HepG2 (cell line): ENCODE measurements around the gene LSM2. TPM values are rescaled to one million over a fixed set of nuclear protein-coding genes. Genes with fewer than 3 reads are reported as not detected.

Experiments
- BCL3 ChIP-seq: sonication (generic); formaldehyde crosslinking; IDR thresholded peaks from 2 replicates; pipeline ENCODE4 v1.5.1; 2020; ENCODE audit warnings: mild to moderate bottlenecking, missing genetic modification reagents, moderate library complexity
- CENPX ChIP-seq: sonication (generic); formaldehyde crosslinking; IDR thresholded peaks from 2 replicates; pipeline ENCODE4 v1.9.0; 2021; ENCODE audit warnings: mild to moderate bottlenecking, missing genetic modification reagents, moderate library complexity
- FOSL1 ChIP-seq: sonication (generic); formaldehyde crosslinking; IDR thresholded peaks from 2 replicates; pipeline ENCODE4 v1.9.0; 2021; ENCODE audit warnings: missing genetic modification reagents, borderline replicate concordance
- GABPA ChIP-seq, 2 experiments: IDR thresholded peaks; 2 replicates each; pipeline ENCODE4 v1.6.1; 2011 to 2016; ENCODE audit warnings: low read depth in 2 of 2, low read length in 1 of 2, missing biosample characterization in 1 of 2, missing genetic modification characterization in 1 of 2
- GATA4 ChIP-seq: sonication (generic); IDR thresholded peaks from 2 replicates; pipeline ENCODE4 v1.6.1; 2016; ENCODE audit warnings: antibody characterized with exemption, low read depth, borderline replicate concordance
- HOMEZ ChIP-seq: IDR thresholded peaks from 2 replicates; pipeline ENCODE4 v1.6.1; 2016; ENCODE audit warnings: low read depth
- KDM2A ChIP-seq: sonication (generic); formaldehyde crosslinking; IDR thresholded peaks from 2 replicates; pipeline ENCODE4 v1.4.0; 2020; ENCODE audit warnings: low read depth, missing genetic modification reagents, borderline replicate concordance
- MED1 ChIP-seq: sonication (generic); formaldehyde crosslinking; IDR thresholded peaks from 2 replicates; pipeline ENCODE4 v1.4.0; 2020; ENCODE audit warnings: missing genetic modification reagents
- NFKB2 ChIP-seq: sonication (generic); formaldehyde crosslinking; IDR thresholded peaks from 2 replicates; pipeline ENCODE4 v1.4.0; 2020; ENCODE audit warnings: missing genetic modification reagents, borderline replicate concordance
- PHB2 ChIP-seq: fragments of 450-650 bp; IDR thresholded peaks from 2 replicates; pipeline ENCODE4 v1.6.1; 2018; ENCODE audit not compliant: partially characterized antibody
- PRDM10 ChIP-seq: sonication (generic); formaldehyde crosslinking; IDR thresholded peaks from 2 replicates; pipeline ENCODE4 v1.4.0; 2020; ENCODE audit warnings: low read depth, missing genetic modification reagents
- RBFOX2 ChIP-seq: fragments of 200-400 bp; formaldehyde crosslinking; IDR thresholded peaks from 2 replicates; pipeline ENCODE4 v1.6.1; 2017; ENCODE audit warnings: low read depth, mild to moderate bottlenecking, low read length
- RNF2 ChIP-seq: fragments of 450-650 bp; conservative IDR thresholded peaks from 2 replicates; pipeline ENCODE4 v1.6.1; 2016; ENCODE audit warnings: low read depth
- RNF219 ChIP-seq: sonication (generic); formaldehyde crosslinking; IDR thresholded peaks from 2 replicates; pipeline ENCODE4 v1.5.0; 2020; ENCODE audit warnings: mild to moderate bottlenecking, missing genetic modification reagents
- SKI ChIP-seq: fragments of 450-650 bp; IDR thresholded peaks from one replicate; pipeline ENCODE4 v1.6.1; 2018; ENCODE audit warnings: mild to moderate bottlenecking; ENCODE audit not compliant: partially characterized antibody
- TEAD3 ChIP-seq: optimal IDR thresholded peaks from 2 replicates; pipeline ENCODE3; 2016; ENCODE audit warnings: borderline replicate concordance
- ZNF263 ChIP-seq: sonication (generic); formaldehyde crosslinking; IDR thresholded peaks from 2 replicates; pipeline ENCODE4 v1.4.0; 2020; ENCODE audit warnings: missing genetic modification reagents
- ZNF441 ChIP-seq: sonication (generic); formaldehyde crosslinking; IDR thresholded peaks from 2 replicates; pipeline ENCODE4 v1.7.0; 2021; ENCODE audit warnings: missing genetic modification reagents, borderline replicate concordance
- ZNF660 ChIP-seq: sonication (generic); formaldehyde crosslinking; IDR thresholded peaks from 2 replicates; pipeline ENCODE4 v1.5.1; 2020; ENCODE audit warnings: mild to moderate bottlenecking, low read depth, missing genetic modification reagents, borderline replicate concordance
- ZNF713 ChIP-seq: sonication (generic); formaldehyde crosslinking; IDR thresholded peaks from 2 replicates; pipeline ENCODE4 v1.4.0; 2020; ENCODE audit warnings: mild to moderate bottlenecking, missing genetic modification reagents
- ZSCAN30 ChIP-seq: sonication (generic); formaldehyde crosslinking; IDR thresholded peaks from 2 replicates; pipeline ENCODE4 v1.5.0; 2020; ENCODE audit warnings: mild to moderate bottlenecking, missing genetic modification reagents
- ZSCAN31 ChIP-seq: sonication (generic); formaldehyde crosslinking; IDR thresholded peaks from 2 replicates; pipeline ENCODE4 v1.5.0; 2020; ENCODE audit warnings: low read depth, mild to moderate bottlenecking, missing genetic modification reagents
- polyA plus RNA-seq, 8 experiments: library from polyadenylated mRNA; depleted of rRNA in 3 of 8; stranded (reverse) in 7 of 8; unstranded in 1 of 8; fragments of >200 nt; fragmentation: Illumina TruSeq in 4 of 8; extraction: Trizol in 4 of 8; gene quantifications; 2 replicates each; pipeline versions ENCODE4 v1.2.1 to v1.2.3, GENCODE V29; 2011 to 2016; ENCODE audit warnings: low read depth in 4 of 8, missing spikeins in 1 of 8, mixed read lengths in 1 of 8; ENCODE audit not compliant: insufficient read depth in 1 of 8
- total RNA-seq, 5 experiments: library from RNA; depleted of rRNA; stranded (reverse); fragments of >200 nt; fragmentation: Illumina TruSeq; extraction: Trizol; gene quantifications; 2 replicates each; pipeline ENCODE4 v1.2.3, GENCODE V29; 2016; ENCODE audit warnings: low read depth in 1 of 5

The LSM2 gene
- total and polyA plus RNA-seq, 2 of the 13 experiments (the other 11 are each of a cell fraction or from before 2014, with no cell fraction given) = 69.4 to 90.5 TPM

DNA sequence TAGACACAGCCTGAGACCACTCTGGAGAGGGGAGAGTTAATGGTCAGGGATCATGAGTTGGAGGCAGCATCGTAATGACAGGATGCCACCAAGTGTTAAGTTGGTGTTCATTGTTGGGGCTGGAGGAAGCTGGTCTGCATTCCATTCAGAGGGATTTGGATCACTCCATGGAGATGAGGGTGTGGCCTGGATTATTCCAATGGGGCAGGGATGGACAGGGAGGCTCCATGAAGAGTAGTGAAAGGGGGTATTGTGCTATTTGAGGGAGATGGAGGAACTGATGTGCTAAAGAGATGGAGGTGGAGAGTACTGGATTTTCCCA is 43.2 kb downstream of the LSM2 start (continued):
- TF ChIP-seq FOSL1 (CRISPR knock-in tag) (no peak), ZNF660 (CRISPR knock-in tag) (no peak), HOMEZ (CRISPR knock-in tag) (0 out of 2 replicates have a peak, but pooled peaks have one; percentile 59), TEAD3 (CRISPR knock-in tag) (peak; percentile 66), ZNF713 (CRISPR knock-in tag) (no peak), RNF219 (no peak), MED1 (CRISPR knock-in tag) (peak; percentile 18; the same call in 1 of the 2 replicates), GATA4 (no peak), ZNF263 (CRISPR knock-in tag) (no peak), NFKB2 (no peak), PHB2 (no peak), SKI (no peak), ZSCAN30 (no peak), CENPX (CRISPR knock-in tag) (no peak), PRDM10 (peak; percentile 97), KDM2A (CRISPR knock-in tag) (no peak), BCL3 (CRISPR knock-in tag) (no peak), RNF2 (no peak), GABPA (IDR thresholded peaks at IDR 0.05; ENCODE audit: low read depth, low read length) (no peak), GABPA (CRISPR knock-in tag; IDR thresholded peaks at IDR 0.05; ENCODE audit: low read depth) (no peak), RBFOX2 (no peak), ZSCAN31 (CRISPR knock-in tag) (no peak), ZNF441 (no peak)
